Measurements from ENCODE around the gene PITX1.

PITX1 gene

GRCh38 chr5:135045488-135045887, 11.5 kb upstream of the PITX1 start:
- no peak for TF ChIP-seq CREB1 (IDR thresholded peaks at IDR 0.05; ENCODE audit: low read depth)
- TF ChIP-seq EGR1 (IDR thresholded peaks at IDR 0.05) = no peak
- no peak for TF ChIP-seq TAF1 (IDR thresholded peaks at IDR 0.05; ENCODE audit: low read depth)
- no peak for TF ChIP-seq TEAD4 (IDR thresholded peaks at IDR 0.05)
- no peak for TF ChIP-seq YY1 (IDR thresholded peaks at IDR 0.05; ENCODE audit: low read depth)
- no peak for TF ChIP-seq NFIC (IDR thresholded peaks at IDR 0.05)
- no peak for TF ChIP-seq ZBTB7A (IDR thresholded peaks at IDR 0.05; ENCODE audit: low read depth)
- no peak for TF ChIP-seq FOXM1 (IDR thresholded peaks at IDR 0.05; ENCODE audit: borderline replicate concordance, low read depth)
- no peak for TF ChIP-seq REST (IDR thresholded peaks at IDR 0.05; ENCODE audit: low read depth)
- no peak for TF ChIP-seq RAD21 (IDR thresholded peaks at IDR 0.05; ENCODE audit: low read depth)
- no peak for TF ChIP-seq MAX (IDR thresholded peaks at IDR 0.05)

GRCh38 chr5:135042595-135042994, 8.6 kb upstream of the PITX1 start:
- TF ChIP-seq RAD21 (IDR thresholded peaks at IDR 0.05; ENCODE audit: low read depth) = no peak

GRCh38 chr5:135041726-135042125, 7.7 kb upstream of the PITX1 start:
- TF ChIP-seq EP300 (IDR thresholded peaks at IDR 0.05; ENCODE audit: borderline replicate concordance) (no peak), NFIC (IDR thresholded peaks at IDR 0.05) (no peak)

- TF ChIP-seq NFIC (IDR thresholded peaks at IDR 0.05) (no peak), FOXM1 (IDR thresholded peaks at IDR 0.05; ENCODE audit: borderline replicate concordance, low read depth) (no peak), YY1 (IDR thresholded peaks at IDR 0.05; ENCODE audit: low read depth) (no peak), MAX (IDR thresholded peaks at IDR 0.05) (no peak)
Observed at GRCh38 chr5:135041145-135041587, 7.1 kb upstream of the PITX1 start.

GRCh38 chr5:135040333-135041144, 6.5 kb upstream of the PITX1 start:
- no peak for TF ChIP-seq TAF1 (IDR thresholded peaks at IDR 0.05; ENCODE audit: low read depth)
- TF ChIP-seq EP300 (IDR thresholded peaks at IDR 0.05; ENCODE audit: borderline replicate concordance) = no peak
- TF ChIP-seq USF1 (IDR thresholded peaks at IDR 0.05) = no peak
- no peak for TF ChIP-seq FOXM1 (IDR thresholded peaks at IDR 0.05; ENCODE audit: borderline replicate concordance, low read depth)
- no peak for TF ChIP-seq TCF12 (IDR thresholded peaks at IDR 0.05; ENCODE audit: low read depth)
- no peak for TF ChIP-seq REST (IDR thresholded peaks at IDR 0.05; ENCODE audit: low read depth)
- no peak for TF ChIP-seq TEAD4 (IDR thresholded peaks at IDR 0.05)
- TF ChIP-seq YY1 (IDR thresholded peaks at IDR 0.05; ENCODE audit: low read depth) = no peak
- no peak for TF ChIP-seq RAD21 (IDR thresholded peaks at IDR 0.05; ENCODE audit: low read depth)
- no peak for TF ChIP-seq MAX (IDR thresholded peaks at IDR 0.05)
- no peak for TF ChIP-seq CEBPB (IDR thresholded peaks at IDR 0.05)
- no peak for TF ChIP-seq CREB1 (IDR thresholded peaks at IDR 0.05; ENCODE audit: low read depth)
- no peak for TF ChIP-seq NFIC (IDR thresholded peaks at IDR 0.05)
- no peak for TF ChIP-seq ZBTB7A (IDR thresholded peaks at IDR 0.05; ENCODE audit: low read depth)
- no peak for TF ChIP-seq EGR1 (IDR thresholded peaks at IDR 0.05)

- TF ChIP-seq FOXM1 (IDR thresholded peaks at IDR 0.05; ENCODE audit: borderline replicate concordance, low read depth) = no peak
- TF ChIP-seq REST (IDR thresholded peaks at IDR 0.05; ENCODE audit: low read depth) = no peak
- TF ChIP-seq MAX (IDR thresholded peaks at IDR 0.05) = no peak
- no peak for TF ChIP-seq TEAD4 (IDR thresholded peaks at IDR 0.05)
- TF ChIP-seq CEBPB (IDR thresholded peaks at IDR 0.05) = no peak
- TF ChIP-seq EGR1 (IDR thresholded peaks at IDR 0.05) = no peak
- TF ChIP-seq TCF12 (IDR thresholded peaks at IDR 0.05; ENCODE audit: low read depth) = no peak
Observed at GRCh38 chr5:135040034-135040332, 6.0 kb upstream of the PITX1 start.
